ENCODE measurements around the gene ZXDC. TPM values are rescaled to one million over a fixed set of nuclear protein-coding genes. Genes with fewer than 3 reads are reported as not detected.

The ZXDC gene
- total RNA-seq, 2 donors from 2014 or later = 20.4 to 28.5 TPM

- TF ChIP-seq, protein P1, sequence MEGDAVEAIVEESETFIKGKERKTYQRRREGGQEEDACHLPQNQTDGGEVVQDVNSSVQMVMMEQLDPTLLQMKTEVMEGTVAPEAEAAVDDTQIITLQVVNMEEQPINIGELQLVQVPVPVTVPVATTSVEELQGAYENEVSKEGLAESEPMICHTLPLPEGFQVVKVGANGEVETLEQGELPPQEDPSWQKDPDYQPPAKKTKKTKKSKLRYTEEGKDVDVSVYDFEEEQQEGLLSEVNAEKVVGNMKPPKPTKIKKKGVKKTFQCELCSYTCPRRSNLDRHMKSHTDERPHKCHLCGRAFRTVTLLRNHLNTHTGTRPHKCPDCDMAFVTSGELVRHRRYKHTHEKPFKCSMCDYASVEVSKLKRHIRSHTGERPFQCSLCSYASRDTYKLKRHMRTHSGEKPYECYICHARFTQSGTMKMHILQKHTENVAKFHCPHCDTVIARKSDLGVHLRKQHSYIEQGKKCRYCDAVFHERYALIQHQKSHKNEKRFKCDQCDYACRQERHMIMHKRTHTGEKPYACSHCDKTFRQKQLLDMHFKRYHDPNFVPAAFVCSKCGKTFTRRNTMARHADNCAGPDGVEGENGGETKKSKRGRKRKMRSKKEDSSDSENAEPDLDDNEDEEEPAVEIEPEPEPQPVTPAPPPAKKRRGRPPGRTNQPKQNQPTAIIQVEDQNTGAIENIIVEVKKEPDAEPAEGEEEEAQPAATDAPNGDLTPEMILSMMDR (IDR thresholded peaks at IDR 0.05) = no peak
- Histone ChIP-seq H3K36me3 (no peaks in the 10 kb centered on the region), H3K9ac (ENCODE audit: low read depth in 2 of 2, low read length in 2 of 2) (no peak overlapping the region), H3K9me3 (no peaks in the 10 kb centered on the region), H3K27me3 (peaks cover 4% of the 10 kb centered on the region), H3K4me3 (no peak overlapping the region), H3K27ac (no peak overlapping the region), H3K4me1 (no peaks in the 10 kb centered on the region)
- intact Hi-C loops (cut with DNase I) = no loop called here
- no peak for DNase-seq
Measured at GRCh38 chr3:126418661-126419131, 57.0 kb downstream of the ZXDC start.

- Histone ChIP-seq H3K27me3 (peaks cover 4% of the 10 kb centered on the region), H3K27ac (no peak overlapping the region), H3K4me1 (no peaks in the 10 kb centered on the region), H3K9ac (ENCODE audit: low read depth in 2 of 2, low read length in 2 of 2) (no peak overlapping the region), H3K9me3 (no peaks in the 10 kb centered on the region), H3K36me3 (no peaks in the 10 kb centered on the region), H3K4me3 (no peak overlapping the region)
- intact Hi-C loops (cut with DNase I) = no loop called here
- DNase-seq = no peak
- TF ChIP-seq, protein P1 (IDR thresholded peaks at IDR 0.05) = no peak
Measured at GRCh38 chr3:126417981-126418530, 57.6 kb downstream of the ZXDC start.

DNA sequence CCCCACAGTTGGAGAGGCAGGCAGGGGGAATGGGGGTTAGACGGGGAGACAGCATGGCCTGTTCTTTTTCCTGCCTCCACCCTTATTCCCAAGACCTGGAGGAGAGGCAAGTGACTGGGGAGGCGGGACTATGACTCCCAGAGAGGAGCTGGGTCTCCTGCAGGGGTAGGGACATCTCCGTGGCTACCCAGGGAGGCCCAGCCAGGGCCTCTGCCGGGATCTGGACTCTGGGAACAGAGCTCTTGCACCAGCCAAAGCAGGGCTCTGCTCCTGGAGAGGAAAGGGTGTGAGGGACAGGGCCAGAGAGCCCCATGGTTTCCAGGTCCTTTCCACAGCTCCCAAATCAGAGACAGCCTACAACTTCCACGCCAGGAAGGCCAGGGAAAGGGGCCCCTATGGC, 58.2 kb downstream of the ZXDC start:
- no peak overlapping the region for H3K4me3 ChIP-seq
- DNase-seq = no peak
- H3K4me1 ChIP-seq = no peaks in the 10 kb centered on the region
- H3K27me3 ChIP-seq = peaks cover 4% of the 10 kb centered on the region
- TF ChIP-seq, protein P1 (IDR thresholded peaks at IDR 0.05) = no peak
- no peaks in the 10 kb centered on the region for H3K9me3 ChIP-seq
- intact Hi-C loops (cut with DNase I) = no loop called here
- H3K27ac ChIP-seq = no peak overlapping the region
- H3K36me3 ChIP-seq = no peaks in the 10 kb centered on the region
- no peak overlapping the region for H3K9ac ChIP-seq (ENCODE audit: low read depth in 2 of 2, low read length in 2 of 2)

DNA sequence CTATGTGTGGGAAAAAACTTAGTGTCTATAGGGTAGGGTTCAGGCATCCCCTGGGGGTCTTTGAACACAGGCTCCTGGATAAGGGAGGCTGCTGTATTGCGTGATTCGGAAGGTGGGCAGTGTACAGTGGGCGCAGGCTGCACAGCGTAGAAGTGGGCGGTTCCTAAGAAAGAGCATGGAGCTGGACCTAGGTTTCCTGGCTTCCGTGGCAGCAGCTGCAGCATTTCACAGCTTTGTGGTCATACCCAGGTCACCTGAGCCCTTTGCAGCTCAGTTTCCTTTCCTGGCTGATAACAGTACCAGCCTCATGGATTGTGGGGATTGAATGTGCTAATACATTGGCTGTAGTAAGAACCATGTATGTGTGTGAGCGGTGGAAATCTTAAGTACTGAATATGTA, 58.7 kb downstream of the ZXDC start:
- H3K9me3 ChIP-seq = no peaks in the 10 kb centered on the region
- intact Hi-C loops (cut with DNase I) = no loop called here
- H3K9ac ChIP-seq (ENCODE audit: low read depth in 2 of 2, low read length in 2 of 2) = no peak overlapping the region
- peaks cover 4% of the 10 kb centered on the region for H3K27me3 ChIP-seq
- DNase-seq = no peak
- H3K4me1 ChIP-seq = no peaks in the 10 kb centered on the region
- H3K36me3 ChIP-seq = no peaks in the 10 kb centered on the region
- no peak overlapping the region for H3K4me3 ChIP-seq
- H3K27ac ChIP-seq = no peak overlapping the region
- TF ChIP-seq, protein P1 (IDR thresholded peaks at IDR 0.05) = no peak

GRCh38 chr3:126415661-126416591, 59.8 kb downstream of the ZXDC start:
- Histone ChIP-seq H3K36me3 (no peaks in the 10 kb centered on the region), H3K4me1 (no peaks in the 10 kb centered on the region), H3K27ac (no peak overlapping the region), H3K27me3 (peaks cover 4% of the 10 kb centered on the region), H3K9me3 (no peaks in the 10 kb centered on the region), H3K9ac (ENCODE audit: low read depth in 2 of 2, low read length in 2 of 2) (no peak overlapping the region), H3K4me3 (no peak overlapping the region)
- TF ChIP-seq, protein P1 (IDR thresholded peaks at IDR 0.05) = no peak
- intact Hi-C loops (cut with DNase I) = no loop called here
- no peak for DNase-seq

Measured in colonic mucosa (tissue), 4 donors.